Endodermal cell (in vitro differentiated cells): ENCODE data around the gene TUFM. TPM values are rescaled to one million over a fixed set of nuclear protein-coding genes. Genes with fewer than 3 reads are reported as not detected.
"Not testable (repeated sequence)": the region's sequence is repeated elsewhere in the genome, so short reads cannot be mapped to it uniquely, and the experiment has no call there.

Experiments
- DNase-seq: peaks from one replicate; pipeline ENCODE4 v3.0.0-alpha.2; 2017
- H3K27ac ChIP-seq: 2 replicates; pipeline ENCODE4 v1.5.1; 2013; ENCODE audit warnings: mild to moderate bottlenecking, low read depth, low read length, moderate library complexity
- H3K27me3 ChIP-seq: 2 replicates; pipeline ENCODE4 v1.6.1; 2013; ENCODE audit warnings: mild to moderate bottlenecking, low read length, moderate library complexity; ENCODE audit not compliant: insufficient read depth, control insufficient read depth, poor library complexity, severe bottlenecking
- H3K36me3 ChIP-seq: 2 replicates; pipeline ENCODE4 v1.7.0; 2013; ENCODE audit warnings: mild to moderate bottlenecking, low read length, moderate library complexity; ENCODE audit not compliant: control insufficient read depth, insufficient read depth
- H3K4me1 ChIP-seq: one replicate; pipeline ENCODE4 v1.7.0; 2013; ENCODE audit warnings: low read length; ENCODE audit not compliant: control insufficient read depth, insufficient read depth
- H3K4me3 ChIP-seq: 2 replicates; pipeline ENCODE4 v1.5.1; 2013; ENCODE audit warnings: mild to moderate bottlenecking, low read length, moderate library complexity
- H3K9ac ChIP-seq: 2 replicates; pipeline ENCODE4 v1.6.1; 2013; ENCODE audit warnings: mild to moderate bottlenecking, low read length, moderate library complexity; ENCODE audit not compliant: poor library complexity, severe bottlenecking; ENCODE audit errors: extremely low read depth
- H3K9me3 ChIP-seq: 2 replicates; pipeline ENCODE4 v1.6.1; 2013; ENCODE audit warnings: mild to moderate bottlenecking, low read length, moderate library complexity; ENCODE audit not compliant: control insufficient read depth
- H3K27ac Mint-ChIP-seq: 2 replicates; pipeline ENCODE4 v1.8.0; 2020; ENCODE audit warnings: mixed read lengths
- H3K27me3 Mint-ChIP-seq: 2 replicates; pipeline ENCODE4 v1.8.0; 2021; ENCODE audit warnings: mild to moderate bottlenecking, mixed read lengths; ENCODE audit not compliant: insufficient read depth
- H3K36me3 Mint-ChIP-seq: 2 replicates; pipeline ENCODE4 v1.8.0; 2020; ENCODE audit warnings: low read depth, mixed read lengths
- H3K4me1 Mint-ChIP-seq: 2 replicates; pipeline ENCODE4 v1.8.0; 2020; ENCODE audit warnings: mixed read lengths
- H3K4me3 Mint-ChIP-seq: 2 replicates; pipeline ENCODE4 v1.8.0; 2020; ENCODE audit warnings: mild to moderate bottlenecking, moderate library complexity, mixed read lengths
- H3K9me3 Mint-ChIP-seq: 2 replicates; pipeline ENCODE4 v1.8.0; 2020; ENCODE audit warnings: mild to moderate bottlenecking, mixed read lengths
- WGBS, 2 experiments: methylation state at CpG; one replicate each; pipeline versions ENCODE4 v1.1.5 to v1.1.7; 2013; ENCODE audit warnings: missing lambda C conversion rate in 2 of 2, mixed read lengths in 1 of 2; ENCODE audit not compliant: insufficient coverage in 1 of 2, insufficient read length in 1 of 2; 5-methylcytosine and 5-hydroxymethylcytosine counted together
- total RNA-seq, 2 donors: library from RNA; stranded (reverse); fragmentation: NEBNext Ultra II Directional in 1 of 2; extraction: Animal tissue kit (Norgen Biotek cat#: 25700) in 1 of 2; gene quantifications; 2 replicates in 1 of 2; 3 replicates in 1 of 2; pipeline ENCODE4 v1.2.1, GENCODE V29; 2021
- TF ChIP-seq, protein P1 (sequence below): fragments of 200-600 bp; sonication (generic); conservative IDR thresholded peaks from 2 replicates; pipeline ENCODE4 v1.5.0; 2021; ENCODE audit warnings: antibody characterized with exemption, mild to moderate bottlenecking

The TUFM gene
- total RNA-seq, 2 donors from 2014 or later: 158 to 165 TPM

DNA sequence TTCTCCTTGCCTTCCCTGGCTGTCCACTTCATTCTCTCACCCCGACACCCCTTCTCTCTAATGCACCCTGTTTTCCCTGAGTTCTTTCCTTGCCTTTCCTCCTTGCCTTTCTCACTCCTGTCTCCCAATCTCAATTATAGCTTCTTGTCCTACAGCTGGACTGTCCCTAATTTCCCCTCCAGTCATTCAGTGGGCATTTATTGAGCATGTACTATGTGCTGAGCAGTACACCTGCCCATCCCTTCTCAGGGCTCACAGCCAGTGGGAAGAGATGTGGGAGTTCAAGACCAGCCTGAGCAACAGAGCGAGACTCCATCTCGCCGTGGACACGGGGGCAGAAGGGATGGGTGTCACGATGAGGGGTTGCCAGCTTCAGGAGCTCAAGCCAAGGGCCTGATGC lies 37.9 kb upstream of the TUFM start:
- Histone ChIP-seq H3K4me1 (no peaks in the 10 kb centered on the region), H3K36me3 (no peaks in the 10 kb centered on the region), H3K27ac (no peak overlapping the region), H3K27me3 (peaks cover 13% of the 10 kb centered on the region), H3K9me3 (no peaks in the 10 kb centered on the region), H3K9ac (no peak overlapping the region), H3K4me3 (no peak overlapping the region)
- Mint-ChIP-seq H3K27me3 (peaks cover 23% of the 10 kb centered on the region), H3K36me3 (no peaks in the 10 kb centered on the region), H3K9me3 (no peaks in the 10 kb centered on the region), H3K4me1 (peaks cover 4% of the 10 kb centered on the region), H3K4me3 (no peak overlapping the region), H3K27ac (no peak overlapping the region)
- 92 to 95% methylated on average over 4 to 6 of the region's 6 CpGs for WGBS, 2 experiments
- DNase-seq: no peak
- TF ChIP-seq, protein P1, sequence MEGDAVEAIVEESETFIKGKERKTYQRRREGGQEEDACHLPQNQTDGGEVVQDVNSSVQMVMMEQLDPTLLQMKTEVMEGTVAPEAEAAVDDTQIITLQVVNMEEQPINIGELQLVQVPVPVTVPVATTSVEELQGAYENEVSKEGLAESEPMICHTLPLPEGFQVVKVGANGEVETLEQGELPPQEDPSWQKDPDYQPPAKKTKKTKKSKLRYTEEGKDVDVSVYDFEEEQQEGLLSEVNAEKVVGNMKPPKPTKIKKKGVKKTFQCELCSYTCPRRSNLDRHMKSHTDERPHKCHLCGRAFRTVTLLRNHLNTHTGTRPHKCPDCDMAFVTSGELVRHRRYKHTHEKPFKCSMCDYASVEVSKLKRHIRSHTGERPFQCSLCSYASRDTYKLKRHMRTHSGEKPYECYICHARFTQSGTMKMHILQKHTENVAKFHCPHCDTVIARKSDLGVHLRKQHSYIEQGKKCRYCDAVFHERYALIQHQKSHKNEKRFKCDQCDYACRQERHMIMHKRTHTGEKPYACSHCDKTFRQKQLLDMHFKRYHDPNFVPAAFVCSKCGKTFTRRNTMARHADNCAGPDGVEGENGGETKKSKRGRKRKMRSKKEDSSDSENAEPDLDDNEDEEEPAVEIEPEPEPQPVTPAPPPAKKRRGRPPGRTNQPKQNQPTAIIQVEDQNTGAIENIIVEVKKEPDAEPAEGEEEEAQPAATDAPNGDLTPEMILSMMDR: no peak

DNA sequence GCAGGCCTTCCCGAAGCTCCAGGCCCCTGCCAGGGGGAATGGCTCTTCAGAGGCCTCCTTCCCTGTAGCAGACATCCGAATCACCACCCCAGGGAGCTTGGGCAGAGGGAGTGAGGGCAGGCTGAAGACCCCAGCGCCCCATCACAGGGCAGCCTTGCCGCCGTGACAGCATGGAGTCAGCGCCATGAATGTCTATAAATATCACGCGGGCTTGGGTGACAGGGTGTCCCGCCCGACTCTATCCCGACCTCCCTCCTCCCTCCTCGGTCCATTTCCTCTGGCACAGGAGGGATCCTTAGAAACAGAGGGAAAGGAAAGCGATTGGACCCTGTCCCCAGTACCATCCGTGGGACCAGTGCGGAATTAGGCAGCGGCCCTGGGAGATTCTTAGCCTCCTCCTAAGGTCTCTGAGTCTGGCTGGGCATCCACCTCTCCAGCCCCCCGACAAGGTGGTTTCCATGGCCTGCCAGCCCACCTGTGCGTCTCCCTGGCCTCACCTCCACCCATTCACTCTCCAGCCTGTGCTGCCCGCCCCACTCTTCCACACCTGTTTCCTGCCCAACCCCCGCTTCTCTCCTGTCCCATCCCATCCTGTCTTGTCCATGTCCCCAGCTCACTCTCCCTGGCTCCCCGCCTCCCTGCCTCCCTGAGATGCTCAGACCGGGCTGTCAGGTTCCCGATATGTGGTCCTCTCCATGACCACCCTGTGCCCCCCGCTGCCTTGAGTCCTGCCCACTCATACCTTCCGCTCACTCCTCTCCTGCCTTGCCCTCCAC lies 37.3 kb upstream of the TUFM start:
- Mint-ChIP-seq H3K4me3 (no peak overlapping the region), H3K36me3 (no peaks in the 10 kb centered on the region)
- no peaks in the 10 kb centered on the region for H3K36me3 ChIP-seq

DNA sequence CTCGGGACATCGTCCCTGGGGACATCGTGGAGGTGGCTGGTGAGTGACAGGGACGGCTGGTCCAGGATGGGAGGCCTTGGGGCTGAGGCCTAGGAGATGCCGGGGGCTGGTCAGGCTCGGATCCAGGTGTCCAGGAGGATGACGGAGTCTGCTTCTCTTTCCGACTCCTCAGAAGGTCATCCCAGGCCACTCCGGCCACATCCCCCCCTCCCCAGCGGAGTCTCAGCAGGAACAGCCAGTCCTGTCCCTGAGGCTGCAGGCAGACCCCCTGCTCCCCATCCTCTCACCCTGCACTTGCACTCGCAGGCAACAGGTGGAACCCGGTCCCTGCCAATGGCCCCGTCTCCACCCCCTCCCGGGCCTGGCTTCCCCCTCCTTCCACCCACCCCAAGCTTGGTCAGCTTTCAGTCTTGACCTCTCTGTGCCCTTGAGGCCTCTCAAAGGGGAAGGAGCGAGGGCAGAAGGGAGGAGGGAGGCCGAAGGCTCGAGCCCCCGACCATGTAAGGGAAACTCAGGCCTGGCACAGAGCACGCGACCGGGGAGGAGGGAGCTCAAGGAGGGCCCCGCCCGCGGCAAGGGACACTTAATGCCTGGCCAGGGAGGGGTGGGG lies 36.5 kb upstream of the TUFM start:
- no peak overlapping the region for H3K4me3 Mint-ChIP-seq
- H3K27me3 Mint-ChIP-seq: peaks cover 23% of the 10 kb centered on the region
- H3K36me3 ChIP-seq: no peaks in the 10 kb centered on the region
- no peaks in the 10 kb centered on the region for H3K9me3 Mint-ChIP-seq
- H3K36me3 Mint-ChIP-seq: no peaks in the 10 kb centered on the region
- TF ChIP-seq, protein P1: no peak
- peaks cover 13% of the 10 kb centered on the region for H3K27me3 ChIP-seq
- no peaks in the 10 kb centered on the region for H3K9me3 ChIP-seq
- peak; percentile 70 for DNase-seq
- H3K4me1 ChIP-seq: peaks cover 3% of the 10 kb centered on the region
- H3K4me1 Mint-ChIP-seq: peaks cover 7% of the 10 kb centered on the region
- H3K27ac Mint-ChIP-seq: no peak overlapping the region
- WGBS, 2 experiments: 72 to 79% methylated on average over 10 to 24 of the region's 24 CpGs
- H3K9ac ChIP-seq: no peak overlapping the region
- no peak overlapping the region for H3K27ac ChIP-seq
- no peak overlapping the region for H3K4me3 ChIP-seq

More for the DNA sequence above, 37.3 kb upstream of the TUFM start:
- no peaks in the 10 kb centered on the region for H3K9me3 ChIP-seq
- Mint-ChIP-seq H3K9me3 (no peaks in the 10 kb centered on the region), H3K27ac (no peak overlapping the region), H3K4me1 (peaks cover 7% of the 10 kb centered on the region), H3K27me3 (peaks cover 23% of the 10 kb centered on the region)
- WGBS, 2 experiments: 85 to 94% methylated on average over 16 to 25 of the region's 25 CpGs
- TF ChIP-seq, protein P1: no peak
- peaks cover 13% of the 10 kb centered on the region for H3K27me3 ChIP-seq
- DNase-seq: no peak
- H3K9ac ChIP-seq: no peak overlapping the region
- H3K4me1 ChIP-seq: peaks cover 3% of the 10 kb centered on the region
- H3K27ac ChIP-seq: no peak overlapping the region
- H3K4me3 ChIP-seq: no peak overlapping the region

DNA sequence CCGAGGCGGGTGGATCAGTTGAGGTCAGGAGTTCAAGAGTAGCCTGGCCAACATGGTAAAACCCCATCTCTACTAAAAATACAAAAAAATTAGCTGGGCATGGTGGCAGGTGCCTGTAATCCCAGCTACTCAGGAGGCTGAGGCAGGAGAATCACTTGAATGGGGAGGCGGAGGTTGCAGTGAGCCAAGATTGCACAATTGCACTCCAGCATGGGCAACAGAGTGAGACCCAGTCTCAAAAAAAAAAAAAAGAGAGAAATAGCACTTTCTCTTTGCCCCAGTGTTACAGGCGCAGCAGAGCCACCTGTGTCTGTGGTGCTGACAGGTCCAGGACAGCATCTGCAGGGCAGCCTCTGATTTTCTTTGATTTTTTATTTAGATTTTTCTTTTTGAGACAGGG lies 35.4 kb upstream of the TUFM start:
- H3K4me3 ChIP-seq, H3K27ac Mint-ChIP-seq, H3K27ac ChIP-seq, H3K4me3 Mint-ChIP-seq, DNase-seq, H3K36me3 Mint-ChIP-seq, H3K9ac ChIP-seq, H3K36me3 ChIP-seq, H3K9me3 ChIP-seq, H3K4me1 Mint-ChIP-seq, H3K9me3 Mint-ChIP-seq, H3K4me1 ChIP-seq: not testable (repeated sequence)
- H3K27me3 ChIP-seq: peaks cover 13% of the 10 kb centered on the region
- WGBS, 2 experiments: 82 to 93% methylated on average over 2 to 4 of the region's 4 CpGs
- H3K27me3 Mint-ChIP-seq: peaks cover 23% of the 10 kb centered on the region
